ENCODE measurements around the gene ANXA3.

- TF ChIP-seq CTCF (IDR thresholded peaks at IDR 0.05; ENCODE audit: insufficient read depth, low read depth, low read length) (no peak), EZH2 (IDR thresholded peaks at IDR 0.05; ENCODE audit: insufficient read depth, low read length) (no peak)
Measured at GRCh38 chr4:78513411-78513975, 38.1 kb upstream of the ANXA3 start.
